SK-N-MC (cell line): Measurements from ENCODE around the gene TOX2.

Experiments
- EZH2 ChIP-seq: fragments of 200-600 bp; sonication (generic); IDR thresholded peaks from one replicate; pipeline ENCODE4 v1.6.1; 2017; ENCODE audit warnings: antibody characterized with exemption
- POLR2AphosphoS5 ChIP-seq: IDR thresholded peaks from 2 replicates; pipeline ENCODE4 v1.6.1; 2012; ENCODE audit warnings: mild to moderate bottlenecking, low read depth, low read length, borderline replicate concordance

DNA sequence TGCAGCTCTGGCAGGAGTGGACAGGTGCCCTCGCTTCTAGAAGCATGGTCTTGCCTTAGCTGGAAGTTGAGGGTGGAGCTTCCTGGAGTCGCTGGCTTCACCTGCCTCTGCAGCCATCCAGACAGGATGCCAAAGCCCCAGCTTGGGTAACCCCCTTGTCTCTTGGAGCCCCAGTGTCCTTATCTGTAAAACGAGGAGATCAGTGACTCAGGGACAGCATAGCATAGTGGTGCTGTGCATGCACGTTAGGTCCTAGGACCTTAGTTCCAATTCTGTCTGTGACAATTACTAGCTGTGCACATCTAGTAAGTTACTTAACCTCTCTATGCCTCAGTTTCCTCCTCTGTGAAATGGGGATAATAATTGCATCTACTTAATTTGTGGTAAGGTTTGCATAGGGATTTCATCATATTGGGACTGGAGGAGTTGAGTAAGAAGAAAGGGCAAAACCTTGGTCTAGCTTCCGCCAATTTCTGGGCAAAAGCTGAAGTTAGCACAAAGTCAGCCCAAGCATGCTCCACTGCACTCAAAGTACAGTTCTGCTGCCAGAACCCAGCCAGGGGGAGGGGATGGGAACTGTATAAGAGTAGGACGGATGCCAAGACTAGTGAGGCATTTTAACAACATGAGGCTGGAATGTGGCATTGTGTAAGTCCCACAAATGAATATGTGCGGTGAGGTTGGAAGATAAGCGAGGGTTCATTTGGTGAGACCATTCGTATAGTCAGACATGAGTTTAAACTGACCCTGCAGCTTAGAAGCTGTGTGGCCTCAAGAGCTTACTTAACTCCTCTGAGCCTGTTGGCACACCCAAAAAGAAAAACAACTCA, 24.5 kb downstream of the TOX2 start:
- TF ChIP-seq POLR2AphosphoS5 (no peak), EZH2 (no peak)
